WTC11 (cell line): Measurements from ENCODE around the gene SEMA6C. TPM values are rescaled to one million over a fixed set of nuclear protein-coding genes. Genes with fewer than 3 reads are reported as not detected.

Experiments used
- ATF2 ChIP-seq: sonication (generic); formaldehyde crosslinking; IDR thresholded peaks from 2 replicates; pipeline ENCODE4 v1.8.1; 2022; ENCODE audit warnings: low read depth, missing genetic modification reagents, borderline replicate concordance
- CREM ChIP-seq: sonication (generic); formaldehyde crosslinking; IDR thresholded peaks from 2 replicates; pipeline ENCODE4 v1.8.1; 2022; ENCODE audit warnings: mild to moderate bottlenecking, missing genetic modification reagents, moderate library complexity
- ELF4 ChIP-seq: sonication (generic); formaldehyde crosslinking; IDR thresholded peaks from 2 replicates; pipeline ENCODE4 v1.8.1; 2022; ENCODE audit warnings: low read depth, mild to moderate bottlenecking, moderate library complexity, missing genetic modification reagents
- ERG ChIP-seq: fragments of 250-450 bp; sonication (Bioruptor Pico); IDR thresholded peaks from 2 replicates; pipeline ENCODE4 v1.8.0; 2021; ENCODE audit warnings: mild to moderate bottlenecking
- ESRRA ChIP-seq: sonication (generic); formaldehyde crosslinking; IDR thresholded peaks from 2 replicates; pipeline ENCODE4 v1.8.1; 2022; ENCODE audit warnings: mild to moderate bottlenecking, missing genetic modification reagents, borderline replicate concordance
- FOXP1 ChIP-seq: sonication (generic); formaldehyde crosslinking; IDR thresholded peaks from 2 replicates; pipeline ENCODE4 v1.8.0; 2022; ENCODE audit warnings: missing genetic modification reagents, mild to moderate bottlenecking, moderate library complexity, borderline replicate concordance
- FOXP4 ChIP-seq: sonication (generic); formaldehyde crosslinking; IDR thresholded peaks from 2 replicates; pipeline ENCODE4 v1.8.0; 2022; ENCODE audit warnings: mild to moderate bottlenecking, missing genetic modification reagents
- GTF2I ChIP-seq: fragments of 250-450 bp; sonication (Bioruptor Pico); conservative IDR thresholded peaks from 2 replicates; pipeline ENCODE4 v1.4.0; 2021; ENCODE audit warnings: mild to moderate bottlenecking
- MXD4 ChIP-seq: fragments of 250-450 bp; sonication (Bioruptor Pico); IDR thresholded peaks from 2 replicates; pipeline ENCODE4 v1.8.0; 2021; ENCODE audit warnings: mild to moderate bottlenecking, moderate library complexity, borderline replicate concordance
- MYBL2 ChIP-seq: sonication (generic); formaldehyde crosslinking; IDR thresholded peaks from 2 replicates; pipeline ENCODE4 v1.8.1; 2023; ENCODE audit warnings: mild to moderate bottlenecking, moderate library complexity, missing genetic modification reagents
- NFATC4 ChIP-seq: fragments of 250-450 bp; sonication (Bioruptor Pico); IDR thresholded peaks from 2 replicates; pipeline ENCODE4 v1.9.0; 2021; ENCODE audit warnings: mild to moderate bottlenecking
- NFYB ChIP-seq: sonication (generic); formaldehyde crosslinking; conservative IDR thresholded peaks from 2 replicates; pipeline ENCODE4 v1.8.0; 2022; ENCODE audit warnings: low read depth, missing genetic modification reagents
- OVOL2 ChIP-seq: fragments of 250-450 bp; sonication (Bioruptor Pico); IDR thresholded peaks from 2 replicates; pipeline ENCODE4 v1.9.0; 2021; ENCODE audit warnings: mild to moderate bottlenecking, borderline replicate concordance
- PRRX2 ChIP-seq: fragments of 250-450 bp; sonication (Bioruptor Pico); IDR thresholded peaks from 2 replicates; pipeline ENCODE4 v1.8.0; 2021; ENCODE audit warnings: mild to moderate bottlenecking
- RORB ChIP-seq: fragments of 250-450 bp; sonication (Bioruptor Pico); IDR thresholded peaks from 2 replicates; pipeline ENCODE4 v1.9.0; 2021; ENCODE audit warnings: mild to moderate bottlenecking
- ZNF219 ChIP-seq: sonication (generic); formaldehyde crosslinking; IDR thresholded peaks from 2 replicates; pipeline ENCODE4 v1.8.0; 2023; ENCODE audit warnings: missing genetic modification reagents, mild to moderate bottlenecking, borderline replicate concordance
- ZNF317 ChIP-seq: sonication (generic); formaldehyde crosslinking; IDR thresholded peaks from 2 replicates; pipeline ENCODE4 v1.8.1; 2023; ENCODE audit warnings: low read depth, mild to moderate bottlenecking, moderate library complexity, missing genetic modification reagents, borderline replicate concordance
- ZNF423 ChIP-seq: fragments of 250-450 bp; sonication (Bioruptor Pico); IDR thresholded peaks from 2 replicates; pipeline ENCODE4 v2.1.2; 2022; ENCODE audit warnings: mild to moderate bottlenecking, moderate library complexity
- ZNF512 ChIP-seq: sonication (generic); formaldehyde crosslinking; IDR thresholded peaks from 2 replicates; pipeline ENCODE4 v1.8.1; 2022; ENCODE audit warnings: missing genetic modification reagents, borderline replicate concordance
- total RNA-seq: library from RNA; stranded (reverse); gene quantifications from 3 replicates; pipeline ENCODE4 v1.2.3, GENCODE V29; 2021
- TF ChIP-seq, protein P1 (sequence below): fragments of 250-450 bp; sonication (Bioruptor Pico); IDR thresholded peaks from 2 replicates; pipeline ENCODE4 v2.1.2; 2022; ENCODE audit warnings: mild to moderate bottlenecking, moderate library complexity
- TF ChIP-seq, protein P2 (sequence below): sonication (generic); formaldehyde crosslinking; IDR thresholded peaks from 2 replicates; pipeline ENCODE4 v1.8.0; 2022; ENCODE audit warnings: missing genetic modification reagents
- TF ChIP-seq, protein P3 (sequence below): sonication (generic); formaldehyde crosslinking; IDR thresholded peaks from 2 replicates; pipeline ENCODE4 v1.8.1; 2023; ENCODE audit warnings: mild to moderate bottlenecking, missing genetic modification reagents, moderate library complexity

Gene SEMA6C
- total RNA-seq, 1 experiment from 2014 or later = 21.0 TPM

DNA sequence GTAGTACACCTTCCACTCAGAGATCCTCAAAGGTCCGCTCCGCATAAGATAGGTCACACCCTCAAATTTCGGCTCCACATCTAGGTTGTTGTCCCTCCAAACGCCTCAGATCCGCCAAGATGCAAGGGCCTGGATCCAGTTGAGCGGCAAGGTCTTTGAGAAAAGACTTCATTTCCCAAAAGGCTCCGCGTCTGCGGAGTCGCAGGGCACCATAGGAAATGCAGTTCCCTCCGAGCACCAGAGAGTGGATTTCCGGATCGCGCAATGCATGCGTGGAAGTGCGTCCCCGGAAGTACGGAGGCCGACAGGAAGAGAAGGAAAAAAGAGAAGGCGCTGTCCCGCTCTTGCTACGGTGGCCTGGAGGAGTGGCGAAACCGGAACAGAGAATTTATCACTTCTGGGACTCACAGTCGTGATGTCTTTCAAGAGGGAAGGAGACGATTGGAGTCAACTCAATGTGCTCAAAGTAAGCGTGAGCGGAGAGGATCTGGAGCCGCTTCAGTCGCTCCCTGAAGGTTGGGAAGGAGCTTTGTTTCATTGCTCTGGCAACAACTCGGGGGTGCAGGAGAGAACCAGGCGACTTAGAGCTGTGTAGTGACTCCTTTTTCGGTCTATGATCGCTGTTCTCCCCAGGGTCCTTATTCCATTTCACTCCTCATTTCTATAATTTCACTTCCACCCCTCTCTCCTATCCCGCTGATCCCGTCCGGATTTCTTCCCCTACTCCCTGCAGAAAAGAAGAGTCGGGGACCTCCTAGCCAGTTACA, 19.5 kb upstream of the SEMA6C start, which contains the start of the genes LYSMD1 and SCNM1 (continued):
- 0 out of 2 replicates have a peak, but pooled peaks have one; percentile 63 for TF ChIP-seq MYBL2 (CRISPR knock-in tag)
- TF ChIP-seq ZNF219 = no peak
- no peak for TF ChIP-seq MXD4
- no peak for TF ChIP-seq ERG (CRISPR knock-in tag)
- no peak for TF ChIP-seq OVOL2 (CRISPR knock-in tag)
- TF ChIP-seq, protein P1, sequence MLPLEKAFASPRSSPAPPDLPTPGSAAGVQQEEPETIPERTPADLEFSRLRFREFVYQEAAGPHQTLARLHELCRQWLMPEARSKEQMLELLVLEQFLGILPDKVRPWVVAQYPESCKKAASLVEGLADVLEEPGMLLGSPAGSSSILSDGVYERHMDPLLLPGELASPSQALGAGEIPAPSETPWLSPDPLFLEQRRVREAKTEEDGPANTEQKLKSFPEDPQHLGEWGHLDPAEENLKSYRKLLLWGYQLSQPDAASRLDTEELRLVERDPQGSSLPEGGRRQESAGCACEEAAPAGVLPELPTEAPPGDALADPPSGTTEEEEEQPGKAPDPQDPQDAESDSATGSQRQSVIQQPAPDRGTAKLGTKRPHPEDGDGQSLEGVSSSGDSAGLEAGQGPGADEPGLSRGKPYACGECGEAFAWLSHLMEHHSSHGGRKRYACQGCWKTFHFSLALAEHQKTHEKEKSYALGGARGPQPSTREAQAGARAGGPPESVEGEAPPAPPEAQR (CRISPR knock-in tag) = no peak
- TF ChIP-seq ZNF317 (CRISPR knock-in tag) = no peak
- TF ChIP-seq NFYB (CRISPR knock-in tag) = no peak
- TF ChIP-seq ESRRA (CRISPR knock-in tag) = no peak
- TF ChIP-seq, protein P2, sequence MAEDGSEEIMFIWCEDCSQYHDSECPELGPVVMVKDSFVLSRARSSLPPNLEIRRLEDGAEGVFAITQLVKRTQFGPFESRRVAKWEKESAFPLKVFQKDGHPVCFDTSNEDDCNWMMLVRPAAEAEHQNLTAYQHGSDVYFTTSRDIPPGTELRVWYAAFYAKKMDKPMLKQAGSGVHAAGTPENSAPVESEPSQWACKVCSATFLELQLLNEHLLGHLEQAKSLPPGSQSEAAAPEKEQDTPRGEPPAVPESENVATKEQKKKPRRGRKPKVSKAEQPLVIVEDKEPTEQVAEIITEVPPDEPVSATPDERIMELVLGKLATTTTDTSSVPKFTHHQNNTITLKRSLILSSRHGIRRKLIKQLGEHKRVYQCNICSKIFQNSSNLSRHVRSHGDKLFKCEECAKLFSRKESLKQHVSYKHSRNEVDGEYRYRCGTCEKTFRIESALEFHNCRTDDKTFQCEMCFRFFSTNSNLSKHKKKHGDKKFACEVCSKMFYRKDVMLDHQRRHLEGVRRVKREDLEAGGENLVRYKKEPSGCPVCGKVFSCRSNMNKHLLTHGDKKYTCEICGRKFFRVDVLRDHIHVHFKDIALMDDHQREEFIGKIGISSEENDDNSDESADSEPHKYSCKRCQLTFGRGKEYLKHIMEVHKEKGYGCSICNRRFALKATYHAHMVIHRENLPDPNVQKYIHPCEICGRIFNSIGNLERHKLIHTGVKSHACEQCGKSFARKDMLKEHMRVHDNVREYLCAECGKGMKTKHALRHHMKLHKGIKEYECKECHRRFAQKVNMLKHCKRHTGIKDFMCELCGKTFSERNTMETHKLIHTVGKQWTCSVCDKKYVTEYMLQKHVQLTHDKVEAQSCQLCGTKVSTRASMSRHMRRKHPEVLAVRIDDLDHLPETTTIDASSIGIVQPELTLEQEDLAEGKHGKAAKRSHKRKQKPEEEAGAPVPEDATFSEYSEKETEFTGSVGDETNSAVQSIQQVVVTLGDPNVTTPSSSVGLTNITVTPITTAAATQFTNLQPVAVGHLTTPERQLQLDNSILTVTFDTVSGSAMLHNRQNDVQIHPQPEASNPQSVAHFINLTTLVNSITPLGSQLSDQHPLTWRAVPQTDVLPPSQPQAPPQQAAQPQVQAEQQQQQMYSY (CRISPR knock-in tag) = 0 out of 2 replicates have a peak, but pooled peaks have one; percentile 6
- no peak for TF ChIP-seq PRRX2
- no peak; the same call in 1 of the 2 replicates for TF ChIP-seq FOXP4 (CRISPR knock-in tag)
- TF ChIP-seq RORB (CRISPR knock-in tag) = no peak
- no peak for TF ChIP-seq ELF4 (CRISPR knock-in tag)
- peak; percentile 85 for TF ChIP-seq CREM (CRISPR knock-in tag)
- no peak for TF ChIP-seq ATF2 (CRISPR knock-in tag)
- TF ChIP-seq, protein P3, sequence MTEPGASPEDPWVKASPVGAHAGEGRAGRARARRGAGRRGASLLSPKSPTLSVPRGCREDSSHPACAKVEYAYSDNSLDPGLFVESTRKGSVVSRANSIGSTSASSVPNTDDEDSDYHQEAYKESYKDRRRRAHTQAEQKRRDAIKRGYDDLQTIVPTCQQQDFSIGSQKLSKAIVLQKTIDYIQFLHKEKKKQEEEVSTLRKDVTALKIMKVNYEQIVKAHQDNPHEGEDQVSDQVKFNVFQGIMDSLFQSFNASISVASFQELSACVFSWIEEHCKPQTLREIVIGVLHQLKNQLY = no peak
- TF ChIP-seq NFATC4 (CRISPR knock-in tag) = no peak
- no peak for TF ChIP-seq FOXP1 (CRISPR knock-in tag)
- TF ChIP-seq GTF2I (CRISPR knock-in tag) = no peak
- TF ChIP-seq ZNF512 = no peak
- TF ChIP-seq ZNF423 (CRISPR knock-in tag) = no peak
